Mesodermal cell (in vitro differentiated cells): ENCODE results near the gene DDX59.

Experiments used
- H3K27ac ChIP-seq: 2 replicates; pipeline ENCODE4 v1.7.0; 2013; ENCODE audit warnings: mild to moderate bottlenecking, low read depth, low read length, moderate library complexity; ENCODE audit not compliant: severe bottlenecking
- H3K36me3 ChIP-seq: 2 replicates; pipeline ENCODE4 v1.7.1; 2013; ENCODE audit warnings: mild to moderate bottlenecking, low read length, moderate library complexity; ENCODE audit not compliant: control insufficient read depth, insufficient read depth
- H3K4me1 ChIP-seq: one replicate; pipeline ENCODE4 v1.7.1; 2013; ENCODE audit warnings: mild to moderate bottlenecking, low read length; ENCODE audit not compliant: insufficient read depth, control insufficient read depth, poor library complexity, severe bottlenecking
- H3K4me3 ChIP-seq: 2 replicates; pipeline ENCODE4 v1.7.0; 2013; ENCODE audit warnings: low read length, control low read depth, mild to moderate bottlenecking; ENCODE audit not compliant: insufficient read depth, poor library complexity, severe bottlenecking; ENCODE audit errors: extremely low read depth
- H3K9me3 ChIP-seq: 2 replicates; pipeline ENCODE4 v1.7.1; 2013; ENCODE audit warnings: mild to moderate bottlenecking, low read length, moderate library complexity; ENCODE audit not compliant: control insufficient read depth
- WGBS, 2 experiments: methylation state at CpG; one replicate each; pipeline ENCODE4 v1.1.5; 2013; ENCODE audit warnings: missing lambda C conversion rate in 2 of 2; ENCODE audit not compliant: insufficient coverage in 2 of 2; 5-methylcytosine and 5-hydroxymethylcytosine counted together

DDX59 gene

DNA sequence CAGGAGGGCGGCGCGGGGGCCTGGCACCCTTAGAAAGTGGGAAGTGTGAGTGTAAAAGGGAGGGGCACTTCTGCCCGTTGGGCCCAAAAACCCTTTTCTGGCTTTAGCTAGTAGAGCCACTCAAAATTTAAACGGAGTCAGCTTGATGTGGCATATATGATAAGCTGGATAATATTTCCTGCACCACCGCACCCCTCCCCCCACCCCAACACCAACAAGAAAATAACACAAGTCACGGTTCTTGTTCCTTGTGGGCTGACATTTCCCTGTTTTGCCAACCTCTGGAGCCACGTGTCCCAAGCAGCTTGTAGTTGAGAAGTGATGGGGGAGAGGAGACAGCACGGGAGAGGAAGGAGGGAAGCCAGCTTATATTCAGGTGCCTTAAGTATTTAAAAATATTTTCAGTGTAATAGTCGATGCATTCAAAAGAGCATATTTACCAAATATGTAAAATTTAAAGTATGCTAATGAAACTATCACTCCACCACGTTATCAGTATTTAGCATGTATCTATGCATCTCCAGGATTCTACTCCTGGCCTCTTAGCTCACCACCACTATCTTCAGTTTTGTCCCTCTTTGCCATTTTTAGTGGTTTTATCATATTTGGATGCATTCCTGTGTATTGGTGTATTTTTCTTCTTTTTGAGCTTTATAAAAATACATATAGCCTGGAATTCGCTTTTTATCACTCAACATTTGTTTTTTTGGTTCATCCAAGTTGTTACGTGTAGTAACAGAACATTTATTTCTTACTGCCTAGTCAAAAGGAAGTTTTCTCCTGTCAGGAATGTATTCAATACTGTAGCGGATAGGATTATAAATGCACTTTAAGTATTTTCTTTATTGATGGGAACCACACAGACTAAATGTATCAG is 773 bp upstream of the DDX59 start:
- H3K27ac ChIP-seq: peak overlapping the region; percentile 100
- no peaks in the 10 kb centered on the region for H3K9me3 ChIP-seq
- peaks cover 16% of the 10 kb centered on the region for H3K36me3 ChIP-seq
- H3K4me3 ChIP-seq: peak overlapping the region; percentile 70
- 0 to 2% methylated on average over 3 to 5 of the region's 14 CpGs for WGBS, 2 experiments
- H3K4me1 ChIP-seq: peaks cover 13% of the 10 kb centered on the region

DNA sequence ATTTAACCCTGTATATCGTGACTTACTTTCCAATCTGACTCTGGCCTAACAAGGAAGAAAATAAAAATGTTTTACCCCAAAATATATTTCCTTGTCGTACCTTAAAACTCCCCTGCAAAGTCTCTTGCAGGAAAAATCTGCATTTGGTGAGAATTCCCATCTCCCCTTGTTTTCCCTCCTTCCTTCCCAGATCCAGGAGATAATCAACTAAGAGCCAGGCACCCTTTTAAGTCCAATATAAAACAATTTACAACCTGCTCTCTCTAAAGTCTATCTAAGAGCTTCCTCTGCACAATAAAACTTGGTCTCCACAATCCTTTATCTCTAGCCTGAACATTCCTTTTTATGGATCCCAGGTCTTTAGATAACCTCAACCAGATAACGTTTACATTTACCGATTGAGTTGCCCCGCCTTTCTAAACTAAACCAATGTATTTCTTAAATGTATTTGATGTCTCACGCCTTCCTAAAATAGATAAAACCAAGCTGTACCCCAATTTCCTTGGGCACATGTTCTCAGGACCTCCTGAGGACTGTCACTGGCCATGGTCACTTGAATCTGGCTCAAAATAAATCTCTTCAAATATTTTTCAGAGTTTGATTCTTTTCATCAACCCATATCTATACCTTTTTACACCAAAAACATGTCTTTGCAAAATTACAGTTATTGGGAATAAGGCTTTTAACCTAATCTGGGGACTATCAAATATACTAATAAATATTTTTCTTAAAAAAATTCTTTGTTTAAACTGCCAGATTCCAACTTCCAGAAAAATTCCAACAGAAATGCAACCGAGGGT is 993 bp downstream of the DDX59 start:
- H3K9me3 ChIP-seq: no peaks in the 10 kb centered on the region
- peaks cover 13% of the 10 kb centered on the region for H3K4me1 ChIP-seq
- 27 to 43% methylated on average over 2 to 6 of the region's 7 CpGs for WGBS, 2 experiments
- H3K36me3 ChIP-seq: peaks cover 34% of the 10 kb centered on the region
- H3K4me3 ChIP-seq: peak overlapping the region; percentile 70
- peak overlapping the region; percentile 100 for H3K27ac ChIP-seq

DNA sequence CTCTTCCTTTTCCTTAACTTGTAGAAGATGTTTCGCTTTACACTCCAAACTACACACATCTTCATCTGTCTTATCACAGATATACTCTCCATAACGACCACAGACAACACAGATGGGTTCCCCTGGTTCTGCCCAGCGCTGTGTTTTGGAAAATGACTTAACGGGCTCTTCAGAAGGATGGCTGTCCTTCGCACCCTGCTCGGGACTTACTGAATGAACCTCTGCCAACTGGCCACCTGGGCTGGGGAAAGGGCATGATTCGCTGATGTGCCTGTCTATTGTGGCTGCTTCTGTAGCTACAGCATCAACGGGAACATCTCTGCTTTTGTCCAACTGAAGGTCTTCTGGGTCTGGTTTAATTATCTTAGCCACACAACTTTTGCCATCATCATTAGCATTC is 3.4 kb downstream of the DDX59 start:
- WGBS, 2 experiments: 90 to 96% methylated on average over 6 to 8 of the region's 8 CpGs
- H3K4me3 ChIP-seq: no peak overlapping the region
- no peak overlapping the region for H3K27ac ChIP-seq
- peaks cover 56% of the 10 kb centered on the region for H3K36me3 ChIP-seq
- H3K4me1 ChIP-seq: peaks cover 13% of the 10 kb centered on the region
- no peaks in the 10 kb centered on the region for H3K9me3 ChIP-seq

DNA sequence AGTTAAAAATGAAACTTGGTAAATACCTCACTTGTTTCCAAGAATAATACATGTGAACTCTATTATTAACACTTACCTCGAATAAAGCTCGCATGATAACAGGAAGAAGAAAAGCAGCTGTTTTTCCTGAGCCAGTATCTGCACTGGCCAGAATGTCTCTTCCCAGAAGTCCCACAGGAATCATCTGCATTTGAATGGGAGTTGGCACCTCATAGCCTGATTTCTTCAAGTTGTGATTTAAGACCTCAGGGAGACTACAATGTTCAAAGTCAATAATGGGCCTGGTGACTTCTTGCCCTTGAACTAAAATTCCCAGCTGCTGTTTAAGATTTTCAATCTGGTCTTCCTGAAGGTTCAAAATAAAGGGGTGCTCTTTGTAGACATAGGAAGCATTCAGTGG is 3.8 kb downstream of the DDX59 start:
- Histone ChIP-seq H3K9me3 (no peaks in the 10 kb centered on the region), H3K36me3 (peaks cover 59% of the 10 kb centered on the region), H3K4me3 (no peak overlapping the region), H3K27ac (no peak overlapping the region), H3K4me1 (peaks cover 10% of the 10 kb centered on the region)
- 66 to 75% methylated on average over 2 of the region's 2 CpGs for WGBS, 2 experiments

DNA sequence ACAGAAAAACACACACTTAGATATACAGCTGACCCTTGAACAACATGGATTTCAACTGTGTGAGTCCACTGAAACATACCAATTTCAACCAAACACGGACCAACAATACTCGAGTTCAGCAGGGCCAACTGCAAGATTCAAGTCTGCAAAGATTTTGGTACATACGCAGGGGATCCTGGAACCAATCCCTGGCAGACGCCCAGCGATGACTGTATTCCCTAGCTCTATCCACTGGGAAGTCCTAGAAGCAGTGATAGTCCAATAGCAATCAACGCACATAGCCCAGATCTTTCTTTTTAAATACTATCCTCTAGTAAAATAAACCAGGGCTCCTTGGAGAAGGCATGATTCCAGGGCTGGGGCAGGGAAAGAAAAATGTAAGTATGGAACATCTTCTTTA is 9.0 kb downstream of the DDX59 start:
- no peaks in the 10 kb centered on the region for H3K9me3 ChIP-seq
- peaks cover 9% of the 10 kb centered on the region for H3K4me1 ChIP-seq
- H3K27ac ChIP-seq: no peak overlapping the region
- 96% methylated on average over 5 of the region's 6 CpGs for WGBS, 2 experiments
- no peak overlapping the region for H3K4me3 ChIP-seq
- peaks cover 83% of the 10 kb centered on the region for H3K36me3 ChIP-seq

DNA sequence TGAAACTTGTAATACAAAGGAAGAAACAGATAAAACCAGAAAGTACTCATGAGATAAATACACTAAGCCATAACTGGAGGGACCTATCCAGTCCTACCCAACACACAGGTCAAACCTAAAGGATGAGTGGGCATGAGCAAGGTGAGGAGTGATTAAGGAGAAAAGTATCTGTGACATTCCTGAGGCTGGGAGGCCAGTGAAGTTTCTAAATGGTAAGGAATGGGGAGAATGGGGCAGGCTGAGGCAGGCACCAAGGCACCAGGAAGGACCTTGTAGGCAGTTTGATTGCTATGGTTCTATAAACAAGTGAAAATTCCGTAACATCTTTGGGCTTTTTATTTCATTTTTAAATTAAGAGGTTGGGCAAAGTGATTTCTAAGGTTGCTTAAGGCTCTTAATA is 10.4 kb downstream of the DDX59 start:
- Histone ChIP-seq H3K4me1 (peaks cover 17% of the 10 kb centered on the region), H3K27ac (peak overlapping the region; percentile 80), H3K4me3 (no peak overlapping the region), H3K9me3 (no peaks in the 10 kb centered on the region), H3K36me3 (peaks cover 82% of the 10 kb centered on the region)
- 100% methylated on average over 1 of the region's 1 CpG; no CpG with 5 or more reads in 1 of the 2 experiments for WGBS, 2 experiments

DNA sequence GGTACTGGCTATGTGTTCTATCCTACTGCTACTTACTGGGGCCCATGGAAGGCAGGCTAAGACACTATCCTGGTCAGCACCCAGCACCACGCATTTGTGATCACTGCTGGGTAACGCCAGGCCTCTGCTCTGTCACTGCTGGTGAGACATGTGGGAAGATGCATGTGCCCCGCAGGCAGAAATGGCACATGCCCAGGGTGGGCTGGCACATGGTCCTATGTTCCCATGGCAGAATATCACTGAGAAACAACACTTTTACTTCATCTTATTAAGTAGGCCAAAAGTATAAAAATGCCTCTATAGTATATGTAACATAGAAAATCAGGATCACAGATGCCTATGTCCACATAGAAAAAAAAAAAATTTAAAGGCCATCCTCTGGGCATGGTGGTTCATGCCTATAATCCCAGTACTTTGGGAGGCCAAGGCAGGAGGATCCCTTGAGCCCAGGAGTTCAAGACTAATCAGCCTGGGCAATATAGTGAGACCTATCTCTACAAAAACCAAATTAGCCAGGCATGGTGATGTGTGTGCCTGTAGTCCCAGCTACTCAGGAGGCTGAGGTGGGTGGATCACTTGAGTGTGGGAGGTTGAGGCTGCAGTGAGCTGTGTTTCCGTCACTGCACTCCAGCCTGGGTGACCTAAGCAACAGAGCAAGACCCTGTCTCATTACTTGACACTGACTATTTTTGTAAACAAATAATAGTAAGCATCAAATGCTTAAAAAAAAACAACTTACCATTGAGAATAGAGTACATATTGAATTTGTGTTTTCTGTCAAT is 11.5 kb downstream of the DDX59 start:
- Histone ChIP-seq H3K36me3 (peaks cover 84% of the 10 kb centered on the region), H3K4me3 (no peak overlapping the region), H3K4me1 (peaks cover 17% of the 10 kb centered on the region), H3K9me3 (no peaks in the 10 kb centered on the region), H3K27ac (no peak overlapping the region)
- WGBS, 2 experiments: 96 to 100% methylated on average over 3 of the region's 4 CpGs

DNA sequence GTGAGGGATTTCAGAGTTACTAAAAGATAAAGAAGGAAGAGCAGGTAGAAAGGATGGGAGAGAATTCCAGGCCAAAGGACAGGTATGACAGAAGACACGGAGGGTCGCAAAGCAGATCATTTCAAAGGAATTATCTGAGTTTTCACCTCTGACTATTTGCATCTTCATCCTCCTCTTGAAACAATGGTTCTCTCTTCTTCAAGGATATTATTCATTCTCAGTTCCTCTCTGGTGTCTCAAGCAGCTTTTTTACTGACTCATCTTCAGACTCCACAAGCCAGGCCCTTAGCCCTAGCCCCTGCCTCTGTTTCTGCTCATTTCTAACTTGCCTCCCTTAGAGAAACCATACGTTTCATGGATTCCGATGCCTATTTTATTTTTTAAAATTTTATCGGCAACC is 15.0 kb downstream of the DDX59 start:
- Histone ChIP-seq H3K36me3 (peaks cover 70% of the 10 kb centered on the region), H3K27ac (no peak overlapping the region), H3K9me3 (no peaks in the 10 kb centered on the region), H3K4me1 (peaks cover 15% of the 10 kb centered on the region), H3K4me3 (no peak overlapping the region)
- WGBS, 2 experiments: 100% methylated on average over 5 of the region's 5 CpGs

DNA sequence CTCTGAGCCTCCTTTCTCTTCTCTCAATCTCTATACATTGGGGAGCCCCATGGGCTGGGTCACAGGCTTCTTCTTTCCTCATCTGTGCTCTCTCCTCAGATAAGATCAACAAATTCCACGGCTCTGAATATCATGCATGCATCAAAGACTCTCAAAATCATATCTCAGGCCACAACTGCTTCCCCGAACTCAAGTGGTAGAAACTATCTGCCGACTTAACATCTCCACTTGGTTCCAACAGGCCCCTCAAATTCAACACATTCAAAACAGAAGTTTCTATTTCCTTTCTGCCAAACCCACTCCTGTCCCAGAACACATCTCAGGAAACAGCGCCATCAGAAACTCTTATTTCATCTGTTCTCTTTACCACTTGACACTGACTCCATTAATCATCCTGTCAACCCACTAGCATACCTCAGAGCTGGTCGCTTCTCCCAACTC is 16.7 kb downstream of the DDX59 start:
- Histone ChIP-seq H3K27ac (no peak overlapping the region), H3K36me3 (peaks cover 72% of the 10 kb centered on the region), H3K4me3 (no peak overlapping the region), H3K4me1 (peaks cover 8% of the 10 kb centered on the region), H3K9me3 (no peaks in the 10 kb centered on the region)
- 94 to 99% methylated on average over 5 of the region's 5 CpGs for whole genome bisulfite sequencing, 2 experiments

DNA sequence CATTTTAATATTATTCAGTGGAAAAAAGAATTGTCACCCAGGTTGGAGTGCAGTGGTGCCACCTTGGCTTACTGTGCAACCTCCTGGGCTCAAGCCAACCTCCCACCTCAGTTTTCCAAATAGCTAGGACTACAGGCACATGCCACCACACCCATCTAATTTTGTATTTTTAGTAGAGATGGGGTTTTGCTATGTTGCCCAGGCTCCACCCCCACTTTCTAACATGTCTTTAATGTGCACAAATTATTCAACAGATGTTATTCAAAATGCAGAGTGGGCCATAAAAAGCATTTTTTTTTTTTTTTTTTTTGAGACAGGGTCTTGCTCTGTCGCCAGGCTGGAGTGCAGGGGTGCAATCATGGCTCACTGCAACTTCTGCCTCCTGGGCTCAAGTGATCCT is 17.3 kb downstream of the DDX59 start:
- WGBS, 2 experiments: 100% methylated on average over 1 of the region's 1 CpG
- Histone ChIP-seq H3K4me1 (peaks cover 8% of the 10 kb centered on the region), H3K9me3 (no peaks in the 10 kb centered on the region), H3K36me3 (peaks cover 75% of the 10 kb centered on the region), H3K4me3 (no peak overlapping the region), H3K27ac (no peak overlapping the region)
